Kidney (tissue), 14 donors: ENCODE data around the gene PBLD. TPM values are rescaled to one million over a fixed set of nuclear protein-coding genes. Genes with fewer than 3 reads are reported as not detected.
A peak's percentile ranks its signal among the peaks of the same experiment; 100 is the strongest.

Experiments used
- DNase-seq, 5 donors: peaks; one replicate each; pipeline ENCODE4 v3.0.0-alpha.2; 2013 to 2020
- FAIRE-seq: peaks from 2 replicates; lab custom pipeline; 2012; peaks lifted over from hg19 to GRCh38; lab: Jason Lieb, UNC
- H3K27ac ChIP-seq, 2 donors: one replicate each; pipeline ENCODE4 v1.7.0; 2013; ENCODE audit warnings: low read depth in 2 of 2, low read length in 2 of 2, inconsistent platforms in 1 of 2
- H3K27me3 ChIP-seq: one replicate; pipeline ENCODE4 v1.7.1; 2013; ENCODE audit warnings: low read length, inconsistent platforms; ENCODE audit not compliant: control insufficient read depth, insufficient read depth
- H3K36me3 ChIP-seq, 3 donors: one replicate each; pipeline versions ENCODE4 v1.7.0 to v1.7.1; 2013; ENCODE audit warnings: low read length in 3 of 3, control low read depth in 1 of 3, inconsistent platforms in 1 of 3; ENCODE audit not compliant: insufficient read depth in 3 of 3, control insufficient read depth in 2 of 3
- H3K4me1 ChIP-seq, 3 donors: one replicate each; pipeline versions ENCODE4 v1.7.0 to v1.7.1; 2013; ENCODE audit warnings: low read length in 3 of 3, inconsistent platforms in 1 of 3, low read depth in 1 of 3; ENCODE audit not compliant: control insufficient read depth in 2 of 3, insufficient read depth in 2 of 3
- H3K4me3 ChIP-seq, 3 donors: one replicate each; pipeline versions ENCODE4 v1.7.0 to v1.8.1; 2013; ENCODE audit warnings: low read length in 3 of 3, control low read depth in 1 of 3, inconsistent platforms in 1 of 3
- H3K9ac ChIP-seq, 3 donors: one replicate each; pipeline versions ENCODE4 v1.7.0 to v1.7.1; 2013; ENCODE audit warnings: low read length in 3 of 3, control low read depth in 1 of 3, inconsistent platforms in 1 of 3
- H3K9me3 ChIP-seq, 3 donors: one replicate each; pipeline versions ENCODE4 v1.7.0 to v1.7.1; 2013; ENCODE audit warnings: low read length in 3 of 3, control low read depth in 1 of 3, inconsistent platforms in 1 of 3; ENCODE audit not compliant: control insufficient read depth in 2 of 3, insufficient read depth in 1 of 3
- intact Hi-C: fragments of 100-400 bp; cut with DNase I; formaldehyde crosslinking; loops from one replicate; pipeline ENCODE4 v1.11.1; 2022
- polyA plus RNA-seq: library from polyadenylated mRNA; stranded (reverse); fragments of 350-450 nt; fragmentation: Illumina TruSeq; extraction: RNeasy Lipid Tissue Mini Kit (QIAGEN cat#74804); gene quantifications from one replicate; pipeline ENCODE4 v1.2.3, GENCODE V29; 2014; ENCODE audit warnings: low read depth, low replicate concordance; ENCODE audit not compliant: insufficient read depth
- total RNA-seq: library from RNA; stranded (reverse); fragmentation: NEBNext Ultra II Directional; extraction: Animal tissue kit (Norgen Biotek cat#: 25700); gene quantifications from one replicate; pipeline ENCODE4 v1.2.1, GENCODE V29; 2021
- TF ChIP-seq, protein P1 (sequence below): IDR thresholded peaks from 3 replicates; pipeline ENCODE4 v1.5.1; 2012; ENCODE audit warnings: mild to moderate bottlenecking, moderate library complexity, borderline replicate concordance; ENCODE audit not compliant: insufficient read depth; ENCODE audit errors: extremely low read depth
- donor health status: control.
- donor health status: control.
- donor health status: control.
- donor health status: control.
- donor health status: control.
- donor health status: DM: yes; HTN: yes; CAD: no.
- donor health status: Normal renal cell carcinoma (clear cell type).

The PBLD gene
- total and polyA plus RNA-seq, 2 donors from 2014 or later: 33.5 to 104 TPM

- H3K4me3 ChIP-seq: no peak overlapping the region
- no peak overlapping the region for H3K27ac ChIP-seq
- FAIRE-seq: no peak
- H3K4me1 ChIP-seq: no peaks in the 10 kb centered on the region
- no peaks in the 10 kb centered on the region for H3K36me3 ChIP-seq
- H3K9me3 ChIP-seq: no peaks in the 10 kb centered on the region
- no peaks in the 10 kb centered on the region for H3K27me3 ChIP-seq
- intact Hi-C loops: no loop called here
- DNase-seq: no peak
- TF ChIP-seq, protein P1, sequence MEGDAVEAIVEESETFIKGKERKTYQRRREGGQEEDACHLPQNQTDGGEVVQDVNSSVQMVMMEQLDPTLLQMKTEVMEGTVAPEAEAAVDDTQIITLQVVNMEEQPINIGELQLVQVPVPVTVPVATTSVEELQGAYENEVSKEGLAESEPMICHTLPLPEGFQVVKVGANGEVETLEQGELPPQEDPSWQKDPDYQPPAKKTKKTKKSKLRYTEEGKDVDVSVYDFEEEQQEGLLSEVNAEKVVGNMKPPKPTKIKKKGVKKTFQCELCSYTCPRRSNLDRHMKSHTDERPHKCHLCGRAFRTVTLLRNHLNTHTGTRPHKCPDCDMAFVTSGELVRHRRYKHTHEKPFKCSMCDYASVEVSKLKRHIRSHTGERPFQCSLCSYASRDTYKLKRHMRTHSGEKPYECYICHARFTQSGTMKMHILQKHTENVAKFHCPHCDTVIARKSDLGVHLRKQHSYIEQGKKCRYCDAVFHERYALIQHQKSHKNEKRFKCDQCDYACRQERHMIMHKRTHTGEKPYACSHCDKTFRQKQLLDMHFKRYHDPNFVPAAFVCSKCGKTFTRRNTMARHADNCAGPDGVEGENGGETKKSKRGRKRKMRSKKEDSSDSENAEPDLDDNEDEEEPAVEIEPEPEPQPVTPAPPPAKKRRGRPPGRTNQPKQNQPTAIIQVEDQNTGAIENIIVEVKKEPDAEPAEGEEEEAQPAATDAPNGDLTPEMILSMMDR: no peak
- H3K9ac ChIP-seq: no peak overlapping the region
Measured at GRCh38 chr10:68310531-68310930, 22.2 kb downstream of the PBLD start.

DNA sequence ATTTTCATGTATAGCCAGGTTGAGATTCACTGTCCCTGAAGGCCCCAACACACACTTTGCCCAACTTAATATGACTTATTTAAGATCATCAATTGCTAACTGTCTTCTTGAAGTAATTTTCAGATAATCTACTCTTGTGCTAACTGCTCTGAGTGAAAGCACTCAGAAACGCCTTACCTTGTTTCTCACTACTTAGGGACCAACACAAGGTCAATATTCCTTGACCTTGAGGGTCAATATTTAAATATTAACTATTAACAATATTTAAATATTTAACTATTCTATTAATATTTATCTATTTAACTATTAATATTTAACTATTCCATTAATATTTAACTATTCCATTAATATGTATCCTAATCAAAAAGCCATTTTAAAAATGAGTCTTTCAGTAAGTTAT is 26.9 kb downstream of the PBLD start:
- H3K4me1 ChIP-seq: peaks cover 0 to 9% (median 5%) of the 10 kb centered on the region in 3 donors
- no peaks in the 10 kb centered on the region for H3K36me3 ChIP-seq
- peak overlapping the region; percentile 53 to 70 for H3K27ac ChIP-seq
- FAIRE-seq: peak; percentile 98
- peak overlapping the region in 1 of 3 donors; percentile 4 for H3K9ac ChIP-seq
- no peaks in the 10 kb centered on the region for H3K9me3 ChIP-seq
- intact Hi-C loops: no loop called here
- H3K27me3 ChIP-seq: no peaks in the 10 kb centered on the region
- TF ChIP-seq, protein P1: no peak
- peak overlapping the region; percentile 21 to 79 (median 72) for H3K4me3 ChIP-seq
- no peak for DNase-seq

DNA sequence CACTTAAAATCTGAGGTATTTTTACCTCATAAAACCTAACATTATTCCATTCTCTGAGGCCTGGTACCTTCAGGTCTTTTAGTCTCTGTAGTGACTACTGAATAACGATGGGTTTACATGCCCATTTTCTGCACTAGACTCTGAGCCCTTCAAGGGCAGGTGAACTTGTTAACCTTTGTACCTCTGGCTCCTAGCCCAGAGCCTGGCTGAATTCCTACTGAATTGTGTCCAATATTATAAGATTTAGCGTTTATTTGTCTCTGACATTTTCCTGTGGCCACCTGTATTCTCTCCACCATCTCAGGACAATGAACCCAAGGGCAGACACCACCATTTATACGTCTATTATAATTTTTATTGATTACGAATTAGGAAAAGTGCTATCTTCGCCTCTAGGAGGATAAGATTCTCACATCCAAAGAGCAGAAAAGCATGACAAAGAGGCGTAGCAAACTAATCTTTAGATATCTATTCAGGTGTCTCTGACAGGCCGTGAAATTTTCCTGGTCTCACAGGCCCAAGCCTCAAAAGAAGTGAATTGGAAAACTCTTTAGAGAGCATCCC is 28.8 kb downstream of the PBLD start:
- Histone ChIP-seq H3K4me3 (peak overlapping the region in 2 of 3 donors; percentile 64 to 72), H3K4me1 (peaks cover 0 to 15% (median 5%) of the 10 kb centered on the region in 3 donors), H3K36me3 (no peaks in the 10 kb centered on the region), H3K27ac (peak overlapping the region in 1 of 2 donors; percentile 13), H3K27me3 (no peaks in the 10 kb centered on the region), H3K9me3 (no peaks in the 10 kb centered on the region), H3K9ac (peak overlapping the region in 1 of 3 donors; percentile 8)
- no peak for DNase-seq
- TF ChIP-seq, protein P1: no peak
- FAIRE-seq: no peak
- intact Hi-C loops: no loop called here
